Upper lobe of left lung (tissue), 4 donors: Measurements from ENCODE around the gene DLG2.
"Not testable (repeated sequence)": the region's sequence is repeated elsewhere in the genome, so short reads cannot be mapped to it uniquely, and the experiment has no call there.

Experiments used
- CTCF ChIP-seq, 6 experiments: fragments of 450-650 bp in 4 of 6; fragments of 200-600 bp in 2 of 6; sonication (generic) in 2 of 6; IDR thresholded peaks; one replicate each; pipeline ENCODE4 v1.5.1; 2016 to 2019; ENCODE audit warnings: antibody characterized with exemption in 6 of 6
- EP300 ChIP-seq, 4 donors: sonication (generic); formaldehyde crosslinking; IDR thresholded peaks; one replicate each; pipeline ENCODE4 v1.5.1; 2017; ENCODE audit warnings: antibody characterized with exemption in 4 of 4, control low read depth in 2 of 4
- POLR2AphosphoS5 ChIP-seq, 2 donors: sonication (generic); formaldehyde crosslinking; IDR thresholded peaks; one replicate each; pipeline ENCODE4 v1.5.1; 2017; ENCODE audit warnings: antibody characterized with exemption in 2 of 2

GRCh38 chr11:85395515-85396055, 231.6 kb downstream of the DLG2 start:
- TF ChIP-seq CTCF, POLR2AphosphoS5, EP300 (IDR thresholded peaks at IDR 0.05): not testable (repeated sequence)
